A673 (cell line): ENCODE data around the gene FAM50B.

Experiments used
- CTCF ChIP-seq: fragments of 300-800, 200-600 bp; sonication (generic); conservative IDR thresholded peaks from 2 replicates; pipeline ENCODE4 v1.5.1; 2017; ENCODE audit warnings: low read depth, mild to moderate bottlenecking, antibody characterized with exemption, low read length, moderate library complexity, mixed read lengths
- EZH2 ChIP-seq: fragments of 200-600 bp; sonication (generic); IDR thresholded peaks from 2 replicates; pipeline ENCODE4 v1.6.1; 2017; ENCODE audit warnings: borderline replicate concordance, low read depth, mild to moderate bottlenecking, mixed read lengths, antibody characterized with exemption, low read length; ENCODE audit not compliant: poor library complexity, severe bottlenecking

- no peak for TF ChIP-seq CTCF
- TF ChIP-seq EZH2, result no peak
Observed at GRCh38 chr6:3825331-3825831, 23.8 kb upstream of the FAM50B start.
